A549 (cell line): Measurements from ENCODE around the gene EMP3. TPM values are rescaled to one million over a fixed set of nuclear protein-coding genes. Genes with fewer than 3 reads are reported as not detected.

Experiments
- ATAC-seq, 2 experiments: fragments of 200-7000 bp in 1 of 2; fragments of >200 bp in 1 of 2; cut with Nextera tagmentation in 1 of 2; cut with Tn5 transposase in 1 of 2; 3 replicates each; pipeline versions ENCODE4 v1.8.0 to v1.9.1; 2018 to 2020; ENCODE audit warnings: mild to moderate bottlenecking in 1 of 2, moderate library complexity in 1 of 2
- CTCF ChIA-PET: fragments of 300-600 bp; sonication (Branson Sonifier 250); formaldehyde crosslinking; extraction: SDS; loops from one replicate; lab custom pipeline; 2021; ENCODE audit warnings: antibody characterized with exemption, inconsistent platforms; lab: Yijun Ruan, JAX
- POLR2A ChIA-PET: fragments of 350-600 bp; formaldehyde crosslinking; extraction: SDS; loops from one replicate; lab custom pipeline; 2021; ENCODE audit warnings: antibody characterized with exemption, inconsistent platforms; lab: Yijun Ruan, JAX
- DNase-seq, 2 experiments: peaks; one replicate each; pipeline versions ENCODE4 v3.0.0 to v3.0.0-alpha.2; 2011 to 2016; ENCODE audit warnings: low read depth in 1 of 2, low spot score in 1 of 2
- FAIRE-seq: peaks from 2 replicates; lab custom pipeline; 2011; peaks lifted over from hg19 to GRCh38; lab: Jason Lieb, UNC
- H3K27ac ChIP-seq, 2 experiments: fragments of >200 bp; sonication (Bioruptor Twin); formaldehyde crosslinking; 3 replicates each; pipeline ENCODE4 v1.5.1; 2016 to 2017
- H3K4me1 ChIP-seq: fragments of >200 bp; sonication (Bioruptor Twin); formaldehyde crosslinking; 3 replicates; pipeline ENCODE4 v1.6.1; 2016
- H3K4me2 ChIP-seq: fragments of >200 bp; sonication (Bioruptor Twin); formaldehyde crosslinking; 3 replicates; pipeline ENCODE4 v1.6.1; 2016
- H3K4me3 ChIP-seq: fragments of >200 bp; sonication (Bioruptor Twin); formaldehyde crosslinking; 3 replicates; pipeline ENCODE4 v1.5.1; 2016
- H3K9me3 ChIP-seq: fragments of >200 bp; sonication (Bioruptor Twin); formaldehyde crosslinking; 3 replicates; pipeline ENCODE4 v1.6.1; 2016
- BCL3 ChIP-seq: fragments of >200 bp; sonication (Bioruptor Twin); formaldehyde crosslinking; IDR thresholded peaks from 3 replicates; pipeline ENCODE4 v1.6.1; 2016
- BHLHE40 ChIP-seq: IDR thresholded peaks from 2 replicates; pipeline ENCODE4 v1.6.1; 2012; ENCODE audit warnings: low read depth, low read length, inconsistent platforms
- CBX8 ChIP-seq: fragments of 200-600 bp; sonication (generic); IDR thresholded peaks from 2 replicates; pipeline ENCODE4 v1.6.1; 2016
- ESRRA ChIP-seq: fragments of 150-350 bp; IDR thresholded peaks from 2 replicates; pipeline ENCODE4 v1.6.1; 2014; ENCODE audit warnings: mild to moderate bottlenecking, low read length, borderline replicate concordance
- FOSB ChIP-seq: fragments of 250-450 bp; sonication (Bioruptor Pico); IDR thresholded peaks from 2 replicates; pipeline ENCODE4 v1.5.0; 2020; ENCODE audit warnings: mild to moderate bottlenecking, moderate library complexity
- HMGXB4 ChIP-seq: fragments of 250-450 bp; sonication (Bioruptor Pico); IDR thresholded peaks from 2 replicates; pipeline ENCODE4 v1.5.0; 2021; ENCODE audit warnings: mild to moderate bottlenecking, moderate library complexity, borderline replicate concordance
- HOXA7 ChIP-seq: fragments of 250-450 bp; sonication (Bioruptor Pico); IDR thresholded peaks from 2 replicates; pipeline ENCODE4 v1.5.0; 2020; ENCODE audit warnings: mild to moderate bottlenecking, moderate library complexity
- JUN ChIP-seq, 2 experiments: fragments of >200 bp; sonication (Bioruptor Twin); formaldehyde crosslinking; IDR thresholded peaks; 2 replicates in 1 of 2; 3 replicates in 1 of 2; pipeline ENCODE4 v1.6.1; 2016 to 2017
- KDM1A ChIP-seq: fragments of 200-600 bp; sonication (generic); IDR thresholded peaks from 2 replicates; pipeline ENCODE4 v1.6.1; 2016; ENCODE audit warnings: low read depth, mild to moderate bottlenecking
- KDM5A ChIP-seq: fragments of 200-600 bp; sonication (generic); IDR thresholded peaks from 2 replicates; pipeline ENCODE4 v1.6.1; 2016; ENCODE audit warnings: antibody characterized with exemption, mild to moderate bottlenecking
- NR3C1 ChIP-seq: fragments of >200 bp; sonication (Bioruptor Twin); formaldehyde crosslinking; IDR thresholded peaks from 3 replicates; pipeline ENCODE4 v1.6.1; 2017
- POLR2AphosphoS2 ChIP-seq: conservative IDR thresholded peaks from 2 replicates; pipeline ENCODE4 v1.6.1; 2012; ENCODE audit warnings: low read length, improper control_type of control experiment, inconsistent platforms
- RARB ChIP-seq: fragments of 250-450 bp; sonication (Bioruptor Pico); IDR thresholded peaks from 2 replicates; pipeline ENCODE4 v1.8.0; 2021; ENCODE audit warnings: mild to moderate bottlenecking, moderate library complexity
- RCOR1 ChIP-seq: fragments of 150-350 bp; IDR thresholded peaks from 2 replicates; pipeline ENCODE4 v1.6.1; 2014; ENCODE audit warnings: antibody characterized with exemption, low read length, low read depth
- TP53 ChIP-seq: fragments of 250-450 bp; sonication (Bioruptor Pico); IDR thresholded peaks from 2 replicates; pipeline ENCODE4 v1.5.0; 2021; ENCODE audit warnings: mild to moderate bottlenecking, moderate library complexity
- USF2 ChIP-seq: fragments of 450-650 bp; IDR thresholded peaks from 2 replicates; pipeline ENCODE4 v1.6.1; 2014; ENCODE audit warnings: antibody characterized with exemption
- ZNF302 ChIP-seq: fragments of 250-450 bp; sonication (Bioruptor Pico); IDR thresholded peaks from 2 replicates; pipeline ENCODE4 v1.9.0; 2021; ENCODE audit warnings: inconsistent platforms, mild to moderate bottlenecking, moderate library complexity
- WGBS: methylation state at CpG from one replicate; pipeline ENCODE4 v1.1.6; 2017; ENCODE audit errors: missing lambda C conversion rate; 5-methylcytosine and 5-hydroxymethylcytosine counted together
- polyA plus RNA-seq, 4 experiments: library from polyadenylated mRNA; depleted of rRNA in 3 of 4; stranded (reverse); fragments of >200 nt; fragmentation: RNase III in 1 of 4; extraction: RNeasy Plus Mini Kit Qiagen cat#74134 plus additional on column Dnase treatment in 1 of 4; gene quantifications; 2 replicates in 3 of 4; 3 replicates in 1 of 4; pipeline ENCODE4 v1.2.3, GENCODE V29; 2011 to 2017

EMP3 gene
- polyA plus RNA-seq, 2 of the 4 experiments (the other 2 are of a cell fraction), result 147 to 580 TPM

- POLR2A ChIA-PET, result no interaction called here
- FAIRE-seq, result no peak
- H3K4me3 ChIP-seq, result no peak overlapping the region
- 47% methylated on average over 1 of the region's 1 CpG for WGBS
- no peak overlapping the region for H3K27ac ChIP-seq
- no peak for DNase-seq
- H3K4me2 ChIP-seq, result no peak overlapping the region
- ATAC-seq, result no peak
- TF ChIP-seq POLR2AphosphoS2, result no peak
- no peak for TF ChIP-seq HOXA7
- no peak for TF ChIP-seq KDM1A
- no peak for TF ChIP-seq USF2
- TF ChIP-seq, all 56 proteins: peak for 0
- CTCF ChIA-PET, result interaction anchor here (1.2 to 13.6 kb wide), 2 partner anchors 8 to 35 kb away, joined by 7 to 140 read pairs; no protein-coding TSS in a partner anchor
- no peaks in the 10 kb centered on the region for H3K9me3 ChIP-seq
- no peaks in the 10 kb centered on the region for H3K4me1 ChIP-seq
These were observed 23.3 kb upstream of the EMP3 start for GRCh38 chr19:48301886-48302599.

- TF ChIP-seq FOSB (CRISPR knock-in tag) (no peak), KDM5A (no peak), ESRRA (no peak), JUN (IDR thresholded peaks at IDR 0.05) (no peak), CBX8 (no peak), HMGXB4 (no peak), RCOR1 (no peak), BHLHE40 (no peak), TP53 (CRISPR knock-in tag) (no peak)
- CTCF ChIA-PET, result interaction anchor here (1.2 to 13.6 kb wide), 3 partner anchors 9 to 36 kb away, joined by 7 to 140 read pairs (median 36); no protein-coding TSS in a partner anchor
- DNase-seq, result no peak
- ATAC-seq, result no peak
- Histone ChIP-seq H3K4me3 (no peak overlapping the region), H3K4me1 (no peaks in the 10 kb centered on the region), H3K27ac (no peak overlapping the region), H3K4me2 (no peak overlapping the region), H3K9me3 (no peaks in the 10 kb centered on the region)
- 69% methylated on average over 12 of the region's 12 CpGs for WGBS
- FAIRE-seq, result no peak
- POLR2A ChIA-PET, result no interaction called here
These were observed 22.8 kb upstream of the EMP3 start for GRCh38 chr19:48302600-48302959.

GRCh38 chr19:48303367-48303766, 22.0 kb upstream of the EMP3 start:
- DNase-seq (no peak), FAIRE-seq (no peak), ATAC-seq (no peak; a peak in 1 of 6 replicates)
- CTCF ChIA-PET, result interaction anchor here (1.2 to 13.6 kb wide), 4 partner anchors 9 to 36 kb away, joined by 5 to 140 read pairs (median 22); no protein-coding TSS in a partner anchor
- Histone ChIP-seq H3K4me2 (no peak overlapping the region), H3K9me3 (no peaks in the 10 kb centered on the region), H3K4me3 (no peak overlapping the region), H3K27ac (no peak overlapping the region), H3K4me1 (no peaks in the 10 kb centered on the region)
- POLR2A ChIA-PET, result no interaction called here
- 75% methylated on average over 13 of the region's 13 CpGs for WGBS
- TF ChIP-seq RARB (CRISPR knock-in tag), result no peak
- no peak for TF ChIP-seq NR3C1
- TF ChIP-seq ZNF302 (CRISPR knock-in tag), result no peak
- TF ChIP-seq BCL3, result no peak
